Type B pancreatic cell (in vitro differentiated cells): ENCODE results near the gene GALNT10. TPM values are rescaled to one million over a fixed set of nuclear protein-coding genes. Genes with fewer than 3 reads are reported as not detected.

Experiments used
- DNase-seq: peaks from one replicate; pipeline ENCODE4 v3.0.0; 2021; ENCODE audit warnings: mixed read lengths; ENCODE audit not compliant: unreplicated experiment; ENCODE audit errors: extremely low spot score
- H3K27ac Mint-ChIP-seq: 2 replicates; pipeline ENCODE4 v1.8.0; 2021; ENCODE audit warnings: mild to moderate bottlenecking, mixed read lengths
- H3K27me3 Mint-ChIP-seq: 2 replicates; pipeline ENCODE4 v1.8.0; 2021; ENCODE audit warnings: mixed read lengths
- H3K36me3 Mint-ChIP-seq: 2 replicates; pipeline ENCODE4 v1.8.0; 2021; ENCODE audit warnings: mixed read lengths
- H3K4me1 Mint-ChIP-seq: one replicate; pipeline ENCODE4 v1.8.0; 2021; ENCODE audit warnings: mixed read lengths; ENCODE audit not compliant: unreplicated experiment
- H3K4me3 Mint-ChIP-seq: 2 replicates; pipeline ENCODE4 v1.8.0; 2021; ENCODE audit warnings: mild to moderate bottlenecking, mixed read lengths
- H3K9me3 Mint-ChIP-seq: 2 replicates; pipeline ENCODE4 v1.8.0; 2021; ENCODE audit warnings: mixed read lengths
- total RNA-seq: library from RNA; stranded (reverse); gene quantifications from 2 replicates; pipeline ENCODE4 v1.2.1, GENCODE V29; 2021; ENCODE audit warnings: low replicate concordance
- TF ChIP-seq, protein P1 (sequence below): fragments of 200-600 bp; sonication (generic); conservative IDR thresholded peaks from 2 replicates; pipeline ENCODE4 v1.5.0; 2021; ENCODE audit warnings: antibody characterized with exemption, mild to moderate bottlenecking

GALNT10 gene
- total RNA-seq, 1 donor from 2014 or later, result 23.0 TPM

DNA sequence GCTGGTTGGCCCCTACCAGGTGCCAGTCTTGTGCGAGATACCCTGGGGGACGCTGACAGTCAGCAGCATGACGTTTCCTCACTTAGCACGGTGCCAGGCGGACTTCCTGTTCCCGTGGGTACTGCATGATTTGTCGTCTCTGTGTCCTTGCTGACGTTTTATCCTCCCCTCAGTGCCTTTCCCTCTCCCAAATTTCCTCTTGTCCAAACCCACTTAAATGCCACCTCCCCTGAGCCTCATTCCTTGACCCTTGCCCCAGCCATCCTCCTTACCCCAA, 194.6 kb downstream of the GALNT10 start:
- TF ChIP-seq, protein P1, sequence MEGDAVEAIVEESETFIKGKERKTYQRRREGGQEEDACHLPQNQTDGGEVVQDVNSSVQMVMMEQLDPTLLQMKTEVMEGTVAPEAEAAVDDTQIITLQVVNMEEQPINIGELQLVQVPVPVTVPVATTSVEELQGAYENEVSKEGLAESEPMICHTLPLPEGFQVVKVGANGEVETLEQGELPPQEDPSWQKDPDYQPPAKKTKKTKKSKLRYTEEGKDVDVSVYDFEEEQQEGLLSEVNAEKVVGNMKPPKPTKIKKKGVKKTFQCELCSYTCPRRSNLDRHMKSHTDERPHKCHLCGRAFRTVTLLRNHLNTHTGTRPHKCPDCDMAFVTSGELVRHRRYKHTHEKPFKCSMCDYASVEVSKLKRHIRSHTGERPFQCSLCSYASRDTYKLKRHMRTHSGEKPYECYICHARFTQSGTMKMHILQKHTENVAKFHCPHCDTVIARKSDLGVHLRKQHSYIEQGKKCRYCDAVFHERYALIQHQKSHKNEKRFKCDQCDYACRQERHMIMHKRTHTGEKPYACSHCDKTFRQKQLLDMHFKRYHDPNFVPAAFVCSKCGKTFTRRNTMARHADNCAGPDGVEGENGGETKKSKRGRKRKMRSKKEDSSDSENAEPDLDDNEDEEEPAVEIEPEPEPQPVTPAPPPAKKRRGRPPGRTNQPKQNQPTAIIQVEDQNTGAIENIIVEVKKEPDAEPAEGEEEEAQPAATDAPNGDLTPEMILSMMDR, result no peak
- DNase-seq, result no peak
- Mint-ChIP-seq H3K4me1 (peaks cover 19% of the 10 kb centered on the region), H3K27ac (no peak overlapping the region), H3K36me3 (peaks cover 21% of the 10 kb centered on the region), H3K9me3 (peaks cover 7% of the 10 kb centered on the region), H3K4me3 (no peak overlapping the region), H3K27me3 (peaks cover 9% of the 10 kb centered on the region)

DNA sequence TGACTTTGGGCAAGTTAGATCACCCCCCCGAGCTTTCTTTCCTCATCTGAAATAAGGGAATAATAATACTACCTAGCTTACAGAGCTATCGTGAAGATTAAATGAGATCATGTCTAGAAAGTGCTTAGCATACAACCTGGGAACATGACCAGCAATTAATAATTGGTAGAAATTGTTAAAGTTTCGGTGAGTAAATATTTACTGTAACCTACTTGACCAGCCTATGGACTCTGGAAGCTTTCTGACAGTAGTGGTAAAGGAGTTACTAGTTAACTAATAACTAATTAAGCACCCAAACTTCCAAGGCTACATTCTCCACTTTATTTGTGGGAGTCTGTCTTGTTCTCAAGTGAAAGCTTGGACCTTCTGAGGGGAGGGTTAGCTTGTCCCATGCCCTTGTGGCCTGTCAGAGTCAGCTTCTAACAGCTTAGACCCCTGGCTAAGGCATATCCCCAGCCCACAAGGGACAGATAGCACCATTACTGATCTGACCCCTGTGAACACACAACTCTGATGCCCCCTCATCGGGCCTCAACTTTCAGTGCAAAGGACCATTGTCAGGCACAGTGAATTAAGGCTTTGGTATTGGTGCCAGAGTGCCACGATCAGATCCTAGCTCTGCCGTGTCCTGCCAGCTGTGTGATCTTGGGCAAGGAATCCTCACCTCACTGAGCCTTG, 196.6 kb downstream of the GALNT10 start:
- Mint-ChIP-seq H3K4me3 (no peak overlapping the region), H3K9me3 (no peaks in the 10 kb centered on the region), H3K4me1 (peaks cover 28% of the 10 kb centered on the region), H3K36me3 (peaks cover 9% of the 10 kb centered on the region), H3K27me3 (no peaks in the 10 kb centered on the region), H3K27ac (no peak overlapping the region)
- no peak for DNase-seq
- TF ChIP-seq, protein P1, result no peak

DNA sequence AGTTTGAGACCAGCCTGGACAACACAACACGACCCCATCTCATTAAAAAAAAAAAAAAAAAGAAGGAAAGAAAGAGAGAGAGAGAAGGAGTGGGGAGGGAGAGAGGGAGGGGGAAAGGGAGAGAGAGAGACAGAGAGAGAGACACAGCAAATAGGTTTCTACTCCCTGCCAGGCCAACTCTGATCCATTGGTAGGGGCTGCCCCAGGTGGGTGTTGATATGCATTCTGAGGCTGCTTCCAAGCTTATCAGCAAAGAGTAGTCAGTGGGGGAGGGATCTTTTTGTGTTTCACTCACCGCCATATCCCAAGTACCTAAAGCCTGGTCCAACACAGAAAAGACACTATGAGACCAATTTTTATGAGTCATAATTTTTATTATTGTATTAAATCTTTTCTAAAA, 198.3 kb downstream of the GALNT10 start:
- Mint-ChIP-seq H3K4me3 (no peak overlapping the region), H3K27ac (no peak overlapping the region), H3K9me3 (no peaks in the 10 kb centered on the region), H3K4me1 (peaks cover 28% of the 10 kb centered on the region), H3K27me3 (no peaks in the 10 kb centered on the region), H3K36me3 (peaks cover 6% of the 10 kb centered on the region)
- DNase-seq, result no peak
- TF ChIP-seq, protein P1, result no peak

DNA sequence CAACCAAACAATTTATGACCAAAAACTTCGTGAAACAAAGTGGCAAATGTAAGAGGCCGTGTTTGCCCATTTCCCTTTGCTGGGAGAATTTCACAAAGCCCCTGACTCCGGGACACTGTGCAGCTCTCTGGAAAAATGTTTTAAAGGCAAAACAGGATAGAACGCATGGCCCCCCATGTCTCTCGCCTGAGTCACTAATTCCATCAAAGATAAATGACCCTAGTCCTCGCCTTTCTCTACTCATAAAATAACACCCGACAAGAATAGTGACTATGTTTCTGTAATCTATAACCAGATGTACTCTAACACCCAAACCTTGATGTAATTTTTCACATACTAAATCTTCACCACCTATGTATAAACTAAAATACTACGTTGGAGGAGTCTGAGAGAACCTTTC, 199.6 kb downstream of the GALNT10 start:
- H3K36me3 Mint-ChIP-seq, result peaks cover 4% of the 10 kb centered on the region

DNA sequence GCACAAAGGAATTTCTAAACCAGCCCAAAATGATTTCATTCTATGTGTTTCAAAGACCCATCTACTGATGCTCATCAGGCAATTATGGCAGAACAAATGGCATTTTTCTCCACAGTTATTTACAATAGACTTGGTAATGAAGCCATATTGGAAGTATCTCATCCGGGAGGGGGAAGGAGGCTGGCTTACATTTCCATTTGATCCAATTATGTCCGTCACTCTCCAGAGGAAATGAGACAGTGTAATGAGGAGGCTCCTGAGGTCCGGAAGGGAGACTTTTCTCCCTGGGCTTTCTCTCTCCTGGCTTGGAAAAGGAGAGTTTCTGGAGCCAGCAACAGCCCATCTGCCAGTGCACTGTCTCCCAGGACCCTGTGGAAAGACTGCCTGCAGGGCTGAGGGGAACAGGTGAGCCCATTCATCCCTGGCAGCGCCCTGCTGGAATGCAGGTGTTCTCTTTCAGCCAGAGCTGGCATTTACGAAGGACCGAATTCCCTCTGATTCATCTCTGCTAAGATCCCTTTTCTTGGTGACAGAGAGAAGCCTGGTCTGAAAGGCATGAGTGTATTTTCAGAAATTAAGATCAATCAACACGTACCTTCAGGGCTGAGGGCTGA, 200.3 kb downstream of the GALNT10 start:
- no peak overlapping the region for H3K4me3 Mint-ChIP-seq
- no peaks in the 10 kb centered on the region for H3K9me3 Mint-ChIP-seq
- H3K4me1 Mint-ChIP-seq, result peaks cover 15% of the 10 kb centered on the region
- no peaks in the 10 kb centered on the region for H3K36me3 Mint-ChIP-seq
- H3K27me3 Mint-ChIP-seq, result no peaks in the 10 kb centered on the region
- H3K27ac Mint-ChIP-seq, result no peak overlapping the region
- TF ChIP-seq, protein P1, result no peak
- no peak for DNase-seq

More for the DNA sequence above, 199.6 kb downstream of the GALNT10 start:
- Mint-ChIP-seq H3K4me3 (no peak overlapping the region), H3K4me1 (peaks cover 21% of the 10 kb centered on the region), H3K9me3 (no peaks in the 10 kb centered on the region), H3K27me3 (no peaks in the 10 kb centered on the region), H3K27ac (peak overlapping the region; percentile 25)
- DNase-seq, result no peak
- TF ChIP-seq, protein P1, result no peak
